RWPE1 (cell line): Measurements from ENCODE around the gene ARMC5.

Experiments
- CTCF ChIA-PET: fragments of 350-600 bp; sonication (Branson Sonifier 250); formaldehyde crosslinking; extraction: SDS; loops from one replicate; lab custom pipeline; 2021; lab: Yijun Ruan, JAX
- POLR2A ChIA-PET: fragments of 400-600 bp; formaldehyde crosslinking; extraction: SDS; loops from one replicate; lab custom pipeline; 2020; ENCODE audit warnings: antibody characterized with exemption; ENCODE audit not compliant: low non-redundant PET; lab: Yijun Ruan, JAX
- DNase-seq: peaks from one replicate; pipeline ENCODE4 v3.0.0; 2012; ENCODE audit warnings: low spot score
- H3K27ac ChIP-seq: fragments of 450-650 bp; 2 replicates; pipeline ENCODE4 v1.5.1; 2017
- CTCF ChIP-seq: fragments of 450-650 bp; conservative IDR thresholded peaks from 2 replicates; pipeline ENCODE4 v1.5.1; 2017; ENCODE audit warnings: low read depth, mild to moderate bottlenecking

ARMC5 gene

GRCh38 chr16:31460582-31461002 is 1.3 kb downstream of the ARMC5 start:
- ChIA-PET POLR2A (no interaction called here), CTCF (interaction anchor here (0.6 to 1.4 kb wide), 5 partner anchors 11 to 200 kb away, joined by 3 to 6 read pairs (median 3); partner anchors contain the start of genes TGFB1I1 and ZNF843)
- TF ChIP-seq CTCF = peak; percentile 49
- no peak for DNase-seq
- peak overlapping the region; percentile 100 for H3K27ac ChIP-seq

- no peak for DNase-seq
- no peak for TF ChIP-seq CTCF
- ChIA-PET CTCF (interaction anchor here (1.1 to 1.4 kb wide), 2 partner anchors 11 to 27 kb away, joined by 3 to 6 read pairs; partner anchors contain the start of gene TGFB1I1), POLR2A (no interaction called here)
- peak overlapping the region; percentile 27; the same call in 1 of the 2 replicates for H3K27ac ChIP-seq
Observed at GRCh38 chr16:31461201-31461920, 2.1 kb downstream of the ARMC5 start.

DNA sequence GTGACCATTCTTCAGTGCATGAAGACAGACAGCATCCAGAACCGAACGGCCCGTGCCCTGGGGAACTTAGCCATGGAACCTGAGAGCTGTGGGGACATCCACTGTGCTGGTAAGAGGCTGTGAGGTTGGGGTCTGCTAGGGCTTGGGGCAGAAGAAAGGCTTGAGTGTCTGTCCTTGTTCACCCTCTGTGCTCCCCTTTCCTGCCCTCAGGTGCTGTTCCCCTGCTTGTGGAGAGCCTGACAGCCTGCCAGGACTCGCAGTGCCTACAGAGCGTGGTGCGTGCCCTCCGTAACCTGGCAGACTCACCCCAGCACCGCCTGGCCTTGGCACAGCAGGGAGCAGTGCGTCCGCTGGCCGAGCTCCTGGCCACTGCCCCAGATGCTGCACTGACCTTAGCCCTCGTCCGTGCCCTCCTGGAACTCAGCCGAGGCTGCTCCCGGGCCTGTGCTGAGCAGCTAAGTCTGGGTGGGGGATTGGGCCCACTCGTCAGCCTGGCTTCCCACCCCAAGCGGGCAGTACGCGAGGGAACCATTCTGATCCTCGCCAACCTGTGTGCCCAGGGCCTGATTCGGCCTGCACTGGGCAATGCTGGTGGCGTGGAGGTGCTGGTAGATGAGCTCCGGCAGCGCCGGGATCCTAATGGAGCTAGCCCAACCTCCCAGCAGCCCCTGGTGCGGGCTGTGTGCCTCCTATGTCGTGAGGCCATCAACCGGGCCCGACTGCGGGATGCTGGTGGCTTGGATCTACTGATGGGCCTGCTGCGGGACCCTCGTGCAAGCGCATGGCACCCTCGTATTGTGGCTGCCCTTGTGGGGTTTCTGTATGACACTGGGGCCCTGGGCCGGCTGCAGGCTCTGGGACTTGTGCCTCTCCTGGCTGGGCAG is 2.9 kb downstream of the ARMC5 start:
- DNase-seq = no peak
- CTCF ChIA-PET = no interaction called here
- TF ChIP-seq CTCF = no peak
- POLR2A ChIA-PET = no interaction called here
- H3K27ac ChIP-seq = peak overlapping the region; percentile 27; the same call in 1 of the 2 replicates

GRCh38 chr16:31464348-31464769 is 5.1 kb downstream of the ARMC5 start:
- ChIA-PET POLR2A (no interaction called here), CTCF (no interaction called here)
- no peak for TF ChIP-seq CTCF
- DNase-seq = no peak
- no peak overlapping the region for H3K27ac ChIP-seq

- no peak for TF ChIP-seq CTCF
- H3K27ac ChIP-seq = no peak overlapping the region
- DNase-seq = no peak
- POLR2A ChIA-PET = no interaction called here
- CTCF ChIA-PET = no interaction called here
Observed at GRCh38 chr16:31464781-31465260, 5.5 kb downstream of the ARMC5 start.

GRCh38 chr16:31465788-31466370 is 6.6 kb downstream of the ARMC5 start:
- no peak for DNase-seq
- H3K27ac ChIP-seq = no peak overlapping the region
- TF ChIP-seq CTCF = no peak
- ChIA-PET CTCF (no interaction called here), POLR2A (no interaction called here)
